ENCODE data around the gene NCOA7. TPM values are rescaled to one million over a fixed set of nuclear protein-coding genes. Genes with fewer than 3 reads are reported as not detected.
A peak's percentile ranks its signal among the peaks of the same experiment; 100 is the strongest.

Gene NCOA7
- total and polyA plus RNA-seq, 2 of the 8 experiments (the other 6 are each of a cell fraction or from before 2014, with no cell fraction given): 2.6 to 10.7 TPM

GRCh38 chr6:125834348-125834747 is 43.6 kb downstream of the NCOA7 start:
- CTCF ChIA-PET (ENCODE audit: partially characterized antibody): interaction anchor here (0.7 to 4.9 kb wide), 5 partner anchors 11 to 119 kb away, joined by 3 to 20 read pairs (median 5); no protein-coding TSS in a partner anchor
- Histone ChIP-seq H3K56ac (replicated peaks; ENCODE audit: insufficient read length, low read depth, low read length) (no peak overlapping the region), H3K79me2 (ENCODE audit: control insufficient read depth in 1 of 2, insufficient read depth in 2 of 2, low read length in 2 of 2) (no peaks in the 10 kb centered on the region), H3K23ac (ENCODE audit: insufficient read length) (no peak overlapping the region), H4K20me1 (replicated peaks in 1 of 2; ENCODE audit: control insufficient read depth in 1 of 2, insufficient read depth in 2 of 2, low read length in 2 of 2) (no peaks in the 10 kb centered on the region), H3K18ac (ENCODE audit: extremely low read depth, low read length) (no peak overlapping the region), H3K9me3 (ENCODE audit: insufficient read depth in 2 of 2, low read depth in 1 of 2, low read length in 1 of 2) (no peaks in the 10 kb centered on the region), H4K5ac (ENCODE audit: insufficient read length, low read depth, low read length) (no peak overlapping the region), H3K9ac (replicated peaks in 1 of 4; ENCODE audit: extremely low read depth in 1 of 4, low read depth in 3 of 4, low read length in 3 of 4) (no peak overlapping the region), H2BK120ac (replicated peaks; ENCODE audit: low read depth, low read length) (no peak overlapping the region), H3K36me3 (ENCODE audit: control insufficient read depth in 2 of 4, insufficient read depth in 4 of 4, low read length in 3 of 4) (no peaks in the 10 kb centered on the region), H2BK20ac (ENCODE audit: low read length) (no peak overlapping the region), H2AK5ac (ENCODE audit: low read depth, low read length) (no peak overlapping the region), H3K23me2 (ENCODE audit: low read depth, low read length) (no peaks in the 10 kb centered on the region), H3K27ac (ENCODE audit: low read depth, low read length) (no peak overlapping the region), H2BK5ac (ENCODE audit: low read depth, low read length) (no peak overlapping the region), H3K14ac (ENCODE audit: insufficient read length) (no peak overlapping the region), H3K4me2 (ENCODE audit: insufficient read depth in 1 of 2, low read depth in 2 of 2, low read length in 2 of 2) (no peak overlapping the region), H3K27me3 (replicated peaks in 1 of 4; ENCODE audit: control insufficient read depth in 3 of 4, extremely low read depth in 1 of 4, insufficient read depth in 3 of 4, low read length in 3 of 4) (no peaks in the 10 kb centered on the region), H3K4ac (replicated peaks; ENCODE audit: insufficient read length, low read depth, low read length) (no peak overlapping the region), H3K4me3 (ENCODE audit: extremely low read depth in 1 of 4, insufficient read depth in 2 of 4, low read depth in 3 of 4, low read length in 4 of 4) (no peak overlapping the region), H3K79me1 (ENCODE audit: low read depth, low read length) (no peaks in the 10 kb centered on the region), H4K91ac (replicated peaks; ENCODE audit: insufficient read length, low read length) (no peak overlapping the region), H2BK12ac (ENCODE audit: low read depth, low read length) (no peak overlapping the region), H3K4me1 (replicated peaks in 1 of 4; ENCODE audit: control insufficient read depth in 3 of 4, insufficient read depth in 4 of 4, low read length in 3 of 4) (no peaks in the 10 kb centered on the region), H2BK15ac (ENCODE audit: low read length) (no peak overlapping the region), H4K8ac (ENCODE audit: extremely low read depth, insufficient read depth, low read length) (no peak overlapping the region), H2AFZ (ENCODE audit: low read length) (no peak overlapping the region)
- DNase-seq (ENCODE audit: low read depth in 1 of 2, low spot score in 2 of 2) (no peak), FAIRE-seq (peak; percentile 48)
- POLR2A ChIA-PET (ENCODE audit: partially characterized antibody): interaction anchor here (0.9 kb wide), 1 partner anchor 15 kb away, joined by 3 read pairs; no protein-coding TSS in a partner anchor
- TF ChIP-seq RXRA (IDR thresholded peaks at IDR 0.05; ENCODE audit: insufficient read depth, low read depth, low read length) (no peak), JUN (IDR thresholded peaks at IDR 0.05; ENCODE audit: low read depth, low read length) (no peak), KDM4A (IDR thresholded peaks at IDR 0.05; ENCODE audit: low read depth, low read length, severe bottlenecking) (no peak), EP300 (IDR thresholded peaks at IDR 0.05; ENCODE audit: borderline replicate concordance in 1 of 2, low read depth in 2 of 2, low read length in 2 of 2) (no peak), POLR2A (IDR thresholded peaks at IDR 0.05; ENCODE audit: control extremely low read depth in 1 of 2, low read depth in 2 of 2, low read length in 2 of 2) (no peak), RBBP5 (IDR thresholded peaks at IDR 0.05; ENCODE audit: borderline replicate concordance, low read depth, low read length) (no peak), SUZ12 (IDR thresholded peaks at IDR 0.05; ENCODE audit: low read length) (no peak), SAP30 (IDR thresholded peaks at IDR 0.05; ENCODE audit: insufficient read depth, insufficient replicate concordance, low read length) (no peak), TAF7 (optimal IDR thresholded peaks at IDR 0.05; ENCODE audit: borderline replicate concordance, low read depth, low read length) (no peak), TCF12 (IDR thresholded peaks at IDR 0.05; ENCODE audit: low read depth, low read length) (no peak), CREB1 (IDR thresholded peaks at IDR 0.05) (no peak), FOSL1 (IDR thresholded peaks at IDR 0.05; ENCODE audit: insufficient read depth, low read depth, low read length) (no peak), CTBP2 (IDR thresholded peaks at IDR 0.05; ENCODE audit: borderline replicate concordance, insufficient read depth, insufficient read length, low read length) (no peak)
- WGBS, 2 experiments (ENCODE audit: extremely low coverage in 1 of 2, insufficient coverage in 1 of 2, insufficient read length in 1 of 2, insufficient replicate concordance in 2 of 2, low coverage in 1 of 2, low lambda C conversion rate in 2 of 2, missing lambda C conversion rate in 1 of 2): 88% methylated on average over 2 of the region's 2 CpGs; no CpG with 5 or more reads in 1 of the 2 experiments
